ENCODE data around the gene PREB.
"Not testable (repeated sequence)": the region's sequence is repeated elsewhere in the genome, so short reads cannot be mapped to it uniquely, and the experiment has no call there.

PREB gene

DNA sequence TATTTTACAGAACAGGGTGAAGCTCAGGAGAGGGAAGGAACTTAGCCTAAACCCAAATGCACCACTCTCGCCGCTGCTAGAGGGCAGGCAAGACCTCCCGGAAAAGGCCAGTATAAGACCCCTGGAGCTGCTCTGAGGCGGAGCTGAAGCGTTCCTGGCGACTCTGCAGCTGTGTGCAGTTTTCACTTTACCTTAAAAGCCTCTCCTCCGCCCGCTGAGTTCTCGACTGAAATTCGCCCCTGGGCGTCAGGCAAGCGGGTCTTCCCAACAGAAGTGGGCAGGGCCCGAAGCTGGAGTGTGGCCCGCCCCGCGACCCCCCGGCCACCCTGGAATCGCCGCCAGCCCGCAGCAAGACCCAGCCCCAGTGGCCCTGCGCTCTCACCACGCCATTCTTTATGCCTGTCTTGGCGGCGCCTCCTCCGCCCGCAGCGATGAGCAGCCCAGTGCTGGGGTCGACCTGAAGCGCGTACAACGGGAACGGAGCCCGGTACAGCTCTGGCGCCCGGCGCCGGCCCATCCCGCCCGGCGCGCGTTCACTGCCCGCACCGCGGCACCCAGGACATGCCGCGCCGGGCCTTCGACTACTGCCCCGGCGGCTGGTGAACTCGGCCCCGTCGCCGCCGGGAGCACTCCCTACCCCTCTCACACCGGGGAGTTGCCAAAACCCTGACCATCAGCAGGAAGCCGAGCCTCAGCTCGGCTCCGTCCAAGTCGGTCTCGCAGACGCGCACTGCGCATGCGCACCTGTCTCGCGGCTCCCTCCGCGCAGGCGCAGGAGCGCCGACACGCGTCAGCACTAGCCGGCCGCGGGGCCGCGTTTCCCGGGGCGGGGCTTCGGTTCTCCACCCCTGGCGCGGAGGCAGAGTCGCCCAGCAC, at the start of gene PREB:
Gene PREB, minus strand, starts transcription at position 732 of the 876 bp plus-strand sequence. Its CDS starts 215 bp downstream, at position 517.
- peak; percentile 96 to 97 for DNase-seq (ENCODE audit: low read depth in 2 of 2)

- DNase-seq (ENCODE audit: low read depth in 2 of 2): no peak
Observed at GRCh38 chr2:27184115-27184514, 49.7 kb upstream of the PREB start.

GRCh38 chr2:27182346-27182745, 47.9 kb upstream of the PREB start:
- DNase-seq (ENCODE audit: low read depth in 2 of 2): no peak

- no peak for DNase-seq (ENCODE audit: low read depth in 2 of 2)
Observed at GRCh38 chr2:27179344-27180000, 45.0 kb upstream of the PREB start.

- DNase-seq (ENCODE audit: low read depth in 2 of 2): no peak
Observed at GRCh38 chr2:27178469-27178868, 44.0 kb upstream of the PREB start.

GRCh38 chr2:27177441-27178351, 43.3 kb upstream of the PREB start:
- DNase-seq (ENCODE audit: low read depth in 2 of 2): no peak

GRCh38 chr2:27175781-27176180, 41.3 kb upstream of the PREB start:
- DNase-seq (ENCODE audit: low read depth in 2 of 2): not testable (repeated sequence)

- no peak for DNase-seq (ENCODE audit: low read depth in 2 of 2)
Observed at GRCh38 chr2:27175330-27175729, 40.9 kb upstream of the PREB start.

- DNase-seq (ENCODE audit: low read depth in 2 of 2): no peak
Observed at GRCh38 chr2:27174638-27175037, 40.2 kb upstream of the PREB start.

- no peak for DNase-seq (ENCODE audit: low read depth in 2 of 2)
Observed at GRCh38 chr2:27171351-27171848, 37.0 kb upstream of the PREB start.

GRCh38 chr2:27170581-27171337, 36.3 kb upstream of the PREB start:
- DNase-seq (ENCODE audit: low read depth in 2 of 2): no peak

GRCh38 chr2:27164960-27165763, 30.7 kb upstream of the PREB start:
- no peak for DNase-seq (ENCODE audit: low read depth in 2 of 2)

GRCh38 chr2:27162151-27163121, 28.0 kb upstream of the PREB start:
- DNase-seq (ENCODE audit: low read depth in 2 of 2): no peak

- no peak for DNase-seq (ENCODE audit: low read depth in 2 of 2)
Observed at GRCh38 chr2:27160191-27160590, 25.8 kb upstream of the PREB start.

DNA sequence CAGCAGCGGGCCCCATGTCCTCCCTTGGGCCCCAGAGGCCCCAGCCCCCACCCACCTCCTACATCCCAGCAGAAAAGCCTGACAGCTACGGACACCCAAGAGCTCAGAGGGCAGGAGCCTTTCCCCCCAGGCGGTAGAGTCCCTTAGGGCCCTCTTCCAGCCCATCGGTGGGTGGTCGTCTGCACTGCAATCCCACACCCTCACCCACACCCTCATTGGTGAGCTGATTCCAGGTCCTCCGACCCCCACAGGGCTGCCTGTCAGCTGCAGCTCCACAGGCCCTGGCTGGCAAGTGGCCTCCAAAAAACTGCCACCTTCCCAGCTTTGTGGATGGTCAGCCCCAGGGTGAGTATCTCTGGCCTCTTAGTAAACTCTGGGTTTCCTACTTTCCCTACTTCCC, 24.8 kb upstream of the PREB start:
- DNase-seq (ENCODE audit: low read depth in 2 of 2): no peak

DNA sequence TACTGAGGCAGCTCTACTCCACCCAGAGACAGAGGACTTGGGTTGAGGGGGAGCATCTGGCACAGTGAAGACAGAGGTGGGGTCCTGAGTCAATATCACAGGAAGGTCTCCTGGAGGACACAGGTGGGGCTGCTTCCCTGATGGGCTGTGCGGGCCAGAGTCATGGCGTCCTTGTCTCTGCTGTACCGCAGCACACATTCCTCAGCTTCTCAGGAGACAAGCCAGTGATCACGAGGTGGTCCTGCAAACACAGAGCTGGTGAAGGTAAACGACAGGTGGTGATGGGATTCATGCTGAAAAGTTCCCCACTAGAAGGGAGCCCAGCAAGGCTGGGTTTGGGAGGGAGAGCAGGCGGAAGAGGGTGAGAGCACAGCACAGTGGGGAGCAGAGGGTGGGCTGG, 24.0 kb upstream of the PREB start:
- no peak for DNase-seq (ENCODE audit: low read depth in 2 of 2)

GRCh38 chr2:27155069-27155520, 20.7 kb upstream of the PREB start:
- no peak for DNase-seq (ENCODE audit: low read depth in 2 of 2)

DNA sequence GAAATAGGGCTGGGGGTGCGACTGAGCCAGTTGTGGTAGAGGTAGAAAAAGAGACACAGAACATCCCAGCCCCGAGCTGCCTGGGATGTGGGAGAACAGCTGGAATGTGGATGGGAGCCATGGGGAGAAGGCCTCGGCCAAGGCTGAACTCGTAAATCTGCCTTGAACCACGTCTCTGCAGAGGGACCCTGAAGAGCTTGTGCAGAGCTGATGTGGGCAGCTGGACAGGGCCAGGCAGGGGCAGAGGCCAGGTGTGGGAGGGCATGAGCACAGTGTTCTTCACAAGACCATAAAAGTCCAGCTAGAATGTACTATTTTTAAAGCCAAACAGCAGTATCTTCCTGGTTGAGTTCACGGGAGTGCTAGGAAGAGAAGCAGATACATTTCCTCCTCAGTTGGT, 20.1 kb upstream of the PREB start:
- no peak for DNase-seq (ENCODE audit: low read depth in 2 of 2)
